DND-41 (cell line): ENCODE measurements around the gene NNMT.

Experiments used
- ATAC-seq: fragments of 200-7000 bp; cut with Tn5 transposase; 3 replicates; pipeline ENCODE4 v1.9.1; 2021; ENCODE audit warnings: low read depth; ENCODE audit not compliant: insufficient read depth
- DNase-seq: peaks from one replicate; pipeline ENCODE4 v3.0.0-alpha.2; 2020
- H2AFZ ChIP-seq: 2 replicates; pipeline ENCODE4 v1.6.0; 2012; ENCODE audit warnings: low read depth, low read length
- H3K27ac ChIP-seq: 2 replicates; pipeline ENCODE4 v1.5.1; 2012; ENCODE audit warnings: low read length, inconsistent platforms
- H3K27me3 ChIP-seq: fragments of 200-600 bp; sonication (generic); 2 replicates; pipeline ENCODE4 v1.6.0; 2012; ENCODE audit warnings: low read length, mild to moderate bottlenecking, inconsistent platforms; ENCODE audit not compliant: insufficient read depth, poor library complexity
- H3K36me3 ChIP-seq: 2 replicates; pipeline ENCODE4 v1.5.1; 2012; ENCODE audit warnings: low read length, inconsistent platforms; ENCODE audit not compliant: insufficient read depth
- H3K4me1 ChIP-seq: 2 replicates; pipeline ENCODE4 v1.5.1; 2012; ENCODE audit warnings: mild to moderate bottlenecking, low read length; ENCODE audit not compliant: insufficient read depth
- H3K4me2 ChIP-seq: 2 replicates; pipeline ENCODE4 v1.6.0; 2012; ENCODE audit warnings: mild to moderate bottlenecking, moderate library complexity, low read length, inconsistent platforms; ENCODE audit not compliant: insufficient read depth
- H3K4me3 ChIP-seq, 2 experiments: fragments of 200-600 bp in 1 of 2; shearing (Covaris generic) in 1 of 2; 2 replicates each; pipeline ENCODE4 v1.5.1; 2012 to 2016; ENCODE audit warnings: inconsistent platforms in 2 of 2, low read length in 2 of 2, mild to moderate bottlenecking in 2 of 2, low read depth in 1 of 2, moderate library complexity in 1 of 2
- H3K79me2 ChIP-seq: 2 replicates; pipeline ENCODE4 v1.6.0; 2012; ENCODE audit warnings: low read length, inconsistent platforms; ENCODE audit not compliant: insufficient read depth
- H3K9ac ChIP-seq: 2 replicates; pipeline ENCODE4 v1.6.0; 2012; ENCODE audit warnings: low read depth, mild to moderate bottlenecking, inconsistent platforms, low read length, moderate library complexity
- H3K9me3 ChIP-seq: 2 replicates; pipeline ENCODE4 v1.5.1; 2012; ENCODE audit warnings: low read length, moderate library complexity, mild to moderate bottlenecking, inconsistent platforms; ENCODE audit not compliant: insufficient read depth, severe bottlenecking
- H4K20me1 ChIP-seq: 2 replicates; pipeline ENCODE4 v1.6.0; 2012; ENCODE audit warnings: low read length; ENCODE audit not compliant: insufficient read depth
- CTCF ChIP-seq: IDR thresholded peaks from 2 replicates; pipeline ENCODE4 v1.5.1; 2012; ENCODE audit warnings: borderline replicate concordance, low read length, moderate library complexity, mild to moderate bottlenecking; ENCODE audit not compliant: poor library complexity, severe bottlenecking; ENCODE audit errors: extremely low read depth
- EZH2 ChIP-seq: IDR thresholded peaks from 3 replicates; pipeline ENCODE4 v1.6.1; 2012; ENCODE audit warnings: borderline replicate concordance, low read depth, mild to moderate bottlenecking, moderate library complexity, low read length, inconsistent platforms; ENCODE audit not compliant: severe bottlenecking

Gene NNMT

GRCh38 chr11:114343493-114343892 is 47.3 kb downstream of the NNMT start:
- peaks cover 5% of the 10 kb centered on the region for H3K9me3 ChIP-seq
- no peak overlapping the region for H2AFZ ChIP-seq

GRCh38 chr11:114344494-114344893 is 48.3 kb downstream of the NNMT start:
- ATAC-seq: no peak
- no peaks in the 10 kb centered on the region for H4K20me1 ChIP-seq
- peaks cover 11% of the 10 kb centered on the region for H3K4me1 ChIP-seq

More at GRCh38 chr11:114343493-114343892, 47.3 kb downstream of the NNMT start:
- Histone ChIP-seq H3K79me2 (no peaks in the 10 kb centered on the region), H3K27me3 (peaks cover 6% of the 10 kb centered on the region), H3K4me3 (no peak overlapping the region), H3K27ac (no peak overlapping the region), H3K4me2 (no peak overlapping the region), H3K4me1 (peaks cover 11% of the 10 kb centered on the region), H3K36me3 (no peaks in the 10 kb centered on the region), H3K9ac (no peak overlapping the region), H4K20me1 (no peaks in the 10 kb centered on the region)
- no peak for DNase-seq
- no peak for TF ChIP-seq EZH2
- no peak for TF ChIP-seq CTCF
- no peak for ATAC-seq

DNA sequence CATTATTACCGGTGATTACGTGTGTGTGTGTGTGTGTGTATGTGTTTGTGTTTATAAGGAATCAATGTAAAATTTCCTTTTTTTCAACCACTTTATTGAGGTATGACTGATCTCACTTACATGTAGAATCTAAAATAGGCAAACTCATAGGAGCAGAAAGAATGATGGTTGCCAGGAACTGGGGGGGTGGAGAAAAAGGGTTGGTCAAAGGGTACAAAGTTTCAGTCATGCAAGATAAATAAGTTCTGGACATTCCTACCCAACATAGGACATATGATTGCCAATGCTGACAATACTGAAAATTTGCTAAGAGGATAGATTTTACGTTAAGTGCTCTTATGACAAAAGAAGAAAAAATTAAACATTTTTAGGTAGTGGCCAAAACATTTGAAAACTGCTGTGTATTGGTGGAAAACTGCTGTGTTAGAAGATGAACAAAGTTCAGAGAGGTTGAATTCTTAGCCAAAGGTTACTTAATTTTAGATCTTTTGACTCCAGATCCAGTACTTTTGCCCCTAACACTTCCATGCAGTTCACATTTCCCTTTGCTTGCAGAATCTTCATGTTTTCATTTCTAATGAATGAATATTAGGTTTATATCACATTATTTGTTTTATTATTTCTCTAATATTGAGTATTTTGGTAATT is 49.5 kb downstream of the NNMT start:
- Histone ChIP-seq H3K4me3 (no peak overlapping the region), H4K20me1 (no peaks in the 10 kb centered on the region), H3K27me3 (no peaks in the 10 kb centered on the region), H3K4me1 (peaks cover 6% of the 10 kb centered on the region; the same call in 1 of the 2 replicates), H3K27ac (no peak overlapping the region), H3K79me2 (no peaks in the 10 kb centered on the region), H2AFZ (no peak overlapping the region), H3K9me3 (peaks cover 5% of the 10 kb centered on the region), H3K9ac (no peak overlapping the region), H3K4me2 (no peak overlapping the region), H3K36me3 (no peaks in the 10 kb centered on the region)
- no peak for TF ChIP-seq EZH2
- no peak for TF ChIP-seq CTCF
- DNase-seq (no peak), ATAC-seq (no peak)

More at GRCh38 chr11:114344494-114344893, 48.3 kb downstream of the NNMT start:
- Histone ChIP-seq H3K27ac (no peak overlapping the region), H3K79me2 (no peaks in the 10 kb centered on the region), H3K36me3 (no peaks in the 10 kb centered on the region), H2AFZ (no peak overlapping the region), H3K27me3 (peaks cover 2% of the 10 kb centered on the region), H3K4me3 (no peak overlapping the region), H3K9me3 (peaks cover 5% of the 10 kb centered on the region), H3K9ac (no peak overlapping the region), H3K4me2 (no peak overlapping the region)
- DNase-seq: no peak
- no peak for TF ChIP-seq EZH2
- no peak for TF ChIP-seq CTCF
